Measurements from ENCODE around the gene TRIP13.

TRIP13 gene

DNA sequence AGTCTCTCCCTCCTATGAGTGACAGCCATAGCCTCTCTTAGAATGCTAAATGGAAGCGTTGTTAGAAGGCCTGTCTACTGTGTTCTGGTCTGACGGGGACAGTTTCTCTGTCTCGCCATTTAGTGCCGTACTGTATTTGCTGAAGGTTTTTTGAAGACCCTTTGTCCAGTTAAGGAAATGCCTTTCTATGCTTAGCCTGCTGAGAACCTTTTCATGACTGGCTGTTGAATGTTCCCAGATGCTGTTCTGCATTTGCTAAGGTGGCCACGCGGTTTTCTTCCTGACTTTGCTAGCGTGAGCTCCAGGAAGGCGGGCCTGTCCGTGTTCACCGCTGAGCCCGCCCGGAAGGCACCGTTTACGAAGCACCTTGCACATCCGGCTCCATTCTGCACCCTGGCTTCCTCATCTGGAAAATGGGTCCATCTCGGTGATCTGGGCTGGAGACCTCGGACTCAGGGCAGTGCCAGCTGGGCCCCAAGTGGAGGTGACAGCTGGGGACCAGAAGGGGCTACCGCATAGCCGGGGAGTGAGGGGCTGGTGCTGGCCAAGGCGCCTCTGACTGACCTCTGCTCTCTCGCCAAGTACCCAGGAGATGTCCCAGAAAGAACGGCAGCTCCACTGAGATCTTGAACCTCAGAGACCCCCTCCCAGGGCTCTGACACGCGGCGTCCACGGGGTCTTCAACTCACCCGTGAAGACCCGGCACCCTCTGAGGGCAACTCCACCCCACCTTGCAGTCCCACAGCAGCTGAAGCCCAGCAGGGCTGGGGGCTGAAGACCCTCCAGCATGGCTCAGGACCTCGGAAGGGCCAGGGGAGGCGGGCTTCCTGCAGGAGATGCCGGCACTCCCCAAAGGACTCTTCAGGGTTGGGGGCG is 63.4 kb downstream of the TRIP13 start:
- no peak for ATAC-seq
- no peak for TF ChIP-seq OSR1 (CRISPR knock-in tag; IDR thresholded peaks at IDR 0.05)
- no peak for TF ChIP-seq ZNF8 (CRISPR knock-in tag; IDR thresholded peaks at IDR 0.05)

- TF ChIP-seq CREB5 (CRISPR knock-in tag; IDR thresholded peaks at IDR 0.05; ENCODE audit: low read depth) (no peak), ZNF70 (CRISPR knock-in tag; IDR thresholded peaks at IDR 0.05) (no peak), PATZ1 (CRISPR knock-in tag; IDR thresholded peaks at IDR 0.05; ENCODE audit: borderline replicate concordance) (no peak), ZNF8 (CRISPR knock-in tag; IDR thresholded peaks at IDR 0.05) (no peak), ISL1 (CRISPR knock-in tag; IDR thresholded peaks at IDR 0.05) (peak; percentile 51), GLIS3 (CRISPR knock-in tag; IDR thresholded peaks at IDR 0.05) (no peak), ZNF565 (CRISPR knock-in tag; conservative IDR thresholded peaks at IDR 0.05; ENCODE audit: low read depth) (no peak), ZFP30 (CRISPR knock-in tag; IDR thresholded peaks at IDR 0.05) (no peak)
- ATAC-seq, result peak; percentile 88
Measured at GRCh38 chr5:956941-957747, 64.5 kb downstream of the TRIP13 start.

DNA sequence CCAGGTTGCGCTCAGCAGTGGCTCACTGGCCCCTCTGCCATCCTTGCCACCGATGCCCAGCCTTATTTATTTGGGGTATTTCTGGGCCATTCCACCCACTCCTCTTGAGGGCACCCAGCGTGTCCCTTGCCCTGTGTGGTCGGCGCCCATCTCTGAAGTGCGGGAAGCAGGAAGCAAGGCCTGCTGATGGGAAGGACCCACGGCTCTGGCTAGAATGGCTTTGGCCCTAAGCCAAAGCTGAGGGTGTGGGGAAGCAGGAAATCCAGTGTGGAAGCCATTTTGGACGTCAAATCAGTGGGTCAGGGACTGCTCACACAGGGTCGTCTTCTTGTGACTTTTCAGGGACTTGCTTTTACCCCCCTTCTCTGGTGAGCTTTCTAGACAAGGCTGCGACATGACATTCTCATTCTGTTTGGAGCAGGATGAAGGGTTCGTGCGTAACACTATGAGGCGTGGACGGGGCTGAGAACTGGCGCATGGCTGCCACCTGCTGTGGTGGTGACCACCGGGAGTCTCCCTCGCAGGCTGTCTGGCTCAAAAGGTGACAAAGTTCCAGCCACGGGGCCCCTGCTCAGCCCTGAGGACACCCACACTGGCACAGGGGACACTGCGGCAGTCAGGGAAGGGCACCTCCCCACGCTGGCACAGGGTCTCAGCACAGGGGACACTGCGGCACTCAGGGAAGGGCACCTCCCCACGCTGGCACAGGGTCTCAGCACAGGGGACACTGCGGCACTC is 65.2 kb downstream of the TRIP13 start:
- no peak for ATAC-seq
- TF ChIP-seq TCF4 (CRISPR knock-in tag; IDR thresholded peaks at IDR 0.05; ENCODE audit: borderline replicate concordance) (no peak), ZFP3 (CRISPR knock-in tag; IDR thresholded peaks at IDR 0.05) (no peak), CSDC2 (CRISPR knock-in tag; IDR thresholded peaks at IDR 0.05) (no peak), TSHZ2 (CRISPR knock-in tag; IDR thresholded peaks at IDR 0.05) (no peak), RARB (CRISPR knock-in tag; IDR thresholded peaks at IDR 0.05) (no peak), ZC3H10 (CRISPR knock-in tag; IDR thresholded peaks at IDR 0.05) (no peak), GLIS3 (CRISPR knock-in tag; IDR thresholded peaks at IDR 0.05) (no peak)

DNA sequence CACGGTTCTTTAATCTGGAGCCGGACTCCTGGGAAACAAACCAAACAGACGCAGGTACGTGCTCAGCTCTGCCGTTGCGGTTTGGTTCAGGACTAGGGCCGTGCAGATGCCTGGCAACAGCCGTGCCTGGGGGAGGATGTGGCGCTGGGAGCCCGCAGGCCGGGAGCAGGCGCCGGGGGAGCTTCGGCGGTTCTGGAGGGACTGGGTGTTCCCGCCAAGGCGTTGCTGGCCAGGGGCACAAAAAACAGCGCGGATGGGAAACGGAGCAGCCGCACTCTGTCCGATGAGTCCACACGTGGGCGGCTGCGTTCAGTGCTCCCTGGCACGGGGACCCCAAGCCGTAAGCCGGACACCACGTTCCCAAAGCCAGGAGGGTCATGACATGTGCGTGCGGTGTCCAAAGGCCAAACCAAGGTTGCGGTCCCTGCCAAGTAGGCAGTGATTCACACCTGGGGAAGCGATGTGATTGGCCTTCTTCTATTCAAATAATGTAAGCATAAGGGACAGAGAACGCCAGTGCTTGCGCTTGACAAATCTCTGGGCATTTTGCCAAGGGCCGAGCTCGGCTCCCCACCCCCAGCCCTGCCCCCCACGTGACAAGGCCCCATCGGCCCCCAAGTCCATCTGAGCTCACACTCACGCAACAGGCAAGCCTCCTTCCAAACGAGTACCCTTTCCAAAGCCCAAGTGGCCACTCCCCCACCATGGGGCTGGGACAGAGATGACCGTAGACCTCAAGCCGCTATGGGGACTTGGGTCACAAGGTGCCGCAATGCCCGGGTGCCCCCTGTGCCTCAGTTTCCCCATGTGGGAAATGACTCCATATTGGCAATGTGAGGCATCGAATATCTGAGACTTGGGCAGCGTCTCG is 66.3 kb downstream of the TRIP13 start:
- no peak for ATAC-seq
- no peak for TF ChIP-seq ESRRG (CRISPR knock-in tag; IDR thresholded peaks at IDR 0.05)
- TF ChIP-seq TSHZ2 (CRISPR knock-in tag; IDR thresholded peaks at IDR 0.05), result no peak
- no peak for TF ChIP-seq ZNF8 (CRISPR knock-in tag; IDR thresholded peaks at IDR 0.05)
- TF ChIP-seq ZC3H10 (CRISPR knock-in tag; IDR thresholded peaks at IDR 0.05), result no peak
